Mucosa of descending colon (tissue), 3 donors: ENCODE measurements around the gene OSBP. TPM values are rescaled to one million over a fixed set of nuclear protein-coding genes. Genes with fewer than 3 reads are reported as not detected.
A peak's percentile ranks its signal among the peaks of the same experiment; 100 is the strongest.
"Not testable (repeated sequence)": the region's sequence is repeated elsewhere in the genome, so short reads cannot be mapped to it uniquely, and the experiment has no call there.

Experiments
- ATAC-seq: fragments of 200-7000 bp; cut with Tn5 transposase; one replicate; pipeline ENCODE4 v1.9.1; 2020; ENCODE audit warnings: mild to moderate bottlenecking, moderate library complexity
- DNase-seq, 3 donors: peaks; one replicate each; pipeline ENCODE4 v3.0.0-alpha.2; 2020
- H3K36me3 ChIP-seq: fragments of 200-600 bp; one replicate; pipeline ENCODE4 v1.8.0; 2021; ENCODE audit warnings: low read depth, mild to moderate bottlenecking
- H3K4me1 ChIP-seq: fragments of 200-600 bp; one replicate; pipeline ENCODE4 v1.8.0; 2021; ENCODE audit warnings: low read depth, mild to moderate bottlenecking
- H3K4me3 ChIP-seq: fragments of 200-600 bp; one replicate; pipeline ENCODE4 v1.8.0; 2021; ENCODE audit warnings: mild to moderate bottlenecking
- H3K9me3 ChIP-seq: fragments of 200-600 bp; one replicate; pipeline ENCODE4 v1.8.0; 2021; ENCODE audit warnings: mild to moderate bottlenecking
- CTCF ChIP-seq: fragments of 200-600 bp; IDR thresholded peaks from one replicate; pipeline ENCODE4 v1.8.0; 2022; ENCODE audit warnings: antibody characterized with exemption, mild to moderate bottlenecking
- intact Hi-C, 2 donors: fragments of 100-400 bp; cut with DNase I in 1 of 2; cut with micrococcal nuclease in 1 of 2; formaldehyde crosslinking; loops; one replicate each; pipeline versions ENCODE4 v1.11.0 to v1.11.1; 2022; cut with DNase I, micrococcal nuclease
- total RNA-seq, 3 donors: library from RNA; stranded (reverse); fragmentation: NEBNext Ultra II Directional in 2 of 3; extraction: Animal tissue kit (Norgen Biotek cat#: 25700) in 2 of 3; gene quantifications; one replicate each; pipeline versions ENCODE4 v1.2.1 to v1.2.4, GENCODE V29; 2021 to 2023
- donor health status: DM: no; HTN: no; CAD: no; lungs with moderate emphysema.
- donor health status: DM: no; HTN: no; CAD: no.
- donor health status: DM: no; HTN: yes; CAD: no.

Gene OSBP
- total RNA-seq, 3 donors from 2014 or later = 55.0 to 57.8 (median 55.9) TPM

GRCh38 chr11:59629996-59630395 lies 14.4 kb upstream of the OSBP start:
- DNase-seq (no peak), ATAC-seq (no peak)
- TF ChIP-seq CTCF = no peak
- intact Hi-C loops = no loop called here
- H3K36me3 ChIP-seq = no peaks in the 10 kb centered on the region
- H3K9me3 ChIP-seq = no peaks in the 10 kb centered on the region
- no peaks in the 10 kb centered on the region for H3K4me1 ChIP-seq
- H3K4me3 ChIP-seq = no peak overlapping the region

- H3K4me3 ChIP-seq, H3K36me3 ChIP-seq, H3K9me3 ChIP-seq, DNase-seq, ATAC-seq, H3K4me1 ChIP-seq, intact Hi-C loops: not testable (repeated sequence)
Observed at GRCh38 chr11:59626969-59627368, 11.4 kb upstream of the OSBP start.

GRCh38 chr11:59625703-59626102 lies 10.1 kb upstream of the OSBP start:
- Histone ChIP-seq H3K4me3 (no peak overlapping the region), H3K36me3 (no peaks in the 10 kb centered on the region), H3K4me1 (no peaks in the 10 kb centered on the region), H3K9me3 (no peaks in the 10 kb centered on the region)
- ATAC-seq (no peak), DNase-seq (no peak)
- intact Hi-C loops = no loop called here
- TF ChIP-seq CTCF = no peak

- Histone ChIP-seq H3K4me1 (peaks cover 22% of the 10 kb centered on the region), H3K4me3 (no peak overlapping the region), H3K9me3 (no peaks in the 10 kb centered on the region), H3K36me3 (no peaks in the 10 kb centered on the region)
- intact Hi-C loops = loop anchor here in 1 of 2 donors (10.0 kb wide), 1 partner anchor 47 kb away; the partner anchor contains the start of gene PATL1
- ATAC-seq = no peak
- no peak for DNase-seq
- no peak for TF ChIP-seq CTCF
Observed at GRCh38 chr11:59617876-59618275, 2.3 kb upstream of the OSBP start.

- Histone ChIP-seq H3K36me3 (no peaks in the 10 kb centered on the region), H3K9me3 (no peaks in the 10 kb centered on the region), H3K4me1 (peaks cover 33% of the 10 kb centered on the region), H3K4me3 (peak overlapping the region; percentile 20)
- TF ChIP-seq CTCF = no peak
- intact Hi-C loops = loop anchor here in 1 of 2 donors (10.0 kb wide), 1 partner anchor 48 kb away; the partner anchor contains the start of gene PATL1
- DNase-seq = peak in 2 of 3 donors; percentile 94 to 98
- no peak for ATAC-seq
Observed at GRCh38 chr11:59616396-59616982, 915 bp upstream of the OSBP start.

- Histone ChIP-seq H3K4me1 (peaks cover 37% of the 10 kb centered on the region), H3K9me3 (no peaks in the 10 kb centered on the region), H3K4me3 (peak overlapping the region; percentile 87), H3K36me3 (no peaks in the 10 kb centered on the region)
- peak; percentile 75 to 86 (median 77) for DNase-seq
- intact Hi-C loops = loop anchor here in 1 of 2 donors (10.0 kb wide), 1 partner anchor 50 kb away; the partner anchor contains the start of gene PATL1
- ATAC-seq = peak; percentile 11
- no peak for TF ChIP-seq CTCF
Observed at GRCh38 chr11:59615120-59615636, 396 bp downstream of the OSBP start.
